ENCODE results near the gene ADAMTS12.
"Not testable (repeated sequence)": the region's sequence is repeated elsewhere in the genome, so short reads cannot be mapped to it uniquely, and the experiment has no call there.

Gene ADAMTS12

GRCh38 chr5:33891788-33892619 lies at the start of gene ADAMTS12:
Gene ADAMTS12, minus strand, starts transcription at chr5:33891990. Its CDS starts 134 bp downstream, at chr5:33891856.
- peak; percentile 90 for DNase-seq (ENCODE audit: low spot score)

- no peak for DNase-seq (ENCODE audit: low spot score)
These were observed 49.3 kb upstream of the ADAMTS12 start for GRCh38 chr5:33941090-33941489.

GRCh38 chr5:33939556-33940262 lies 47.9 kb upstream of the ADAMTS12 start:
- DNase-seq (ENCODE audit: low spot score): no peak

GRCh38 chr5:33938881-33939280 lies 47.1 kb upstream of the ADAMTS12 start:
- no peak for DNase-seq (ENCODE audit: low spot score)

GRCh38 chr5:33938507-33938796 lies 46.7 kb upstream of the ADAMTS12 start:
- no peak for DNase-seq (ENCODE audit: low spot score)

GRCh38 chr5:33937707-33938506 lies 46.1 kb upstream of the ADAMTS12 start:
- no peak for DNase-seq (ENCODE audit: low spot score)

GRCh38 chr5:33937017-33937706 lies 45.4 kb upstream of the ADAMTS12 start:
- DNase-seq (ENCODE audit: low spot score): no peak

- no peak for DNase-seq (ENCODE audit: low spot score)
These were observed 44.7 kb upstream of the ADAMTS12 start, which contains the start of gene RXFP3 for GRCh38 chr5:33936381-33937016. Gene RXFP3, plus strand, starts transcription at chr5:33936386. Its CDS starts 355 bp downstream, at chr5:33936741.

GRCh38 chr5:33936004-33936380 lies 44.2 kb upstream of the ADAMTS12 start:
- peak; percentile 80 for DNase-seq (ENCODE audit: low spot score)

- DNase-seq (ENCODE audit: low spot score): no peak
These were observed 42.4 kb upstream of the ADAMTS12 start for GRCh38 chr5:33934176-33934575.

- no peak for DNase-seq (ENCODE audit: low spot score)
These were observed 42.0 kb upstream of the ADAMTS12 start for GRCh38 chr5:33933723-33934169.

GRCh38 chr5:33931136-33931535 lies 39.3 kb upstream of the ADAMTS12 start:
- DNase-seq (ENCODE audit: low spot score): no peak

- DNase-seq (ENCODE audit: low spot score): no peak
These were observed 38.3 kb upstream of the ADAMTS12 start for GRCh38 chr5:33929925-33930690.

- DNase-seq (ENCODE audit: low spot score): no peak
These were observed 36.5 kb upstream of the ADAMTS12 start for GRCh38 chr5:33928283-33928682.

GRCh38 chr5:33927685-33928084 lies 35.9 kb upstream of the ADAMTS12 start:
- no peak for DNase-seq (ENCODE audit: low spot score)

GRCh38 chr5:33925278-33925677 lies 33.5 kb upstream of the ADAMTS12 start:
- no peak for DNase-seq (ENCODE audit: low spot score)

GRCh38 chr5:33921002-33921401 lies 29.2 kb upstream of the ADAMTS12 start:
- DNase-seq (ENCODE audit: low spot score): no peak

GRCh38 chr5:33914844-33915243 lies 23.1 kb upstream of the ADAMTS12 start:
- DNase-seq (ENCODE audit: low spot score): not testable (repeated sequence)

GRCh38 chr5:33906248-33906647 lies 14.5 kb upstream of the ADAMTS12 start:
- not testable (repeated sequence) for DNase-seq (ENCODE audit: low spot score)

- no peak for DNase-seq (ENCODE audit: low spot score)
These were observed 13.6 kb upstream of the ADAMTS12 start for GRCh38 chr5:33905381-33905780.

- DNase-seq (ENCODE audit: low spot score): no peak
These were observed 11.3 kb upstream of the ADAMTS12 start for GRCh38 chr5:33903118-33903517.

All from left forelimb (tissue), 1 donor.